GM12874 (cell line): ENCODE data around the gene HPS5.

Experiments used
- CTCF ChIP-seq: IDR thresholded peaks from 2 replicates; pipeline ENCODE4 v1.5.1; 2011; ENCODE audit warnings: low read depth, mild to moderate bottlenecking, control low read depth, low read length, moderate library complexity; ENCODE audit not compliant: insufficient read depth

The HPS5 gene

GRCh38 chr11:18365741-18366140 is 43.8 kb upstream of the HPS5 start:
- no peak for TF ChIP-seq CTCF

- TF ChIP-seq CTCF, result no peak
Observed at GRCh38 chr11:18364495-18365073, 42.6 kb upstream of the HPS5 start.

GRCh38 chr11:18361154-18361553 is 39.2 kb upstream of the HPS5 start:
- no peak for TF ChIP-seq CTCF

- TF ChIP-seq CTCF, result no peak
Observed at GRCh38 chr11:18358646-18359045, 36.7 kb upstream of the HPS5 start.

GRCh38 chr11:18352581-18352980 is 30.6 kb upstream of the HPS5 start:
- TF ChIP-seq CTCF, result no peak

- TF ChIP-seq CTCF, result no peak
Observed at GRCh38 chr11:18347471-18348125, 25.7 kb upstream of the HPS5 start.

- TF ChIP-seq CTCF, result no peak
Observed at GRCh38 chr11:18332891-18333290, 11.0 kb upstream of the HPS5 start.

GRCh38 chr11:18332302-18332701 is 10.4 kb upstream of the HPS5 start:
- TF ChIP-seq CTCF, result no peak
